Spleen (tissue), 11 donors: ENCODE results near the gene EPN3. TPM values are rescaled to one million over a fixed set of nuclear protein-coding genes. Genes with fewer than 3 reads are reported as not detected.

Source experiments
- DNase-seq: peaks from one replicate; pipeline ENCODE4 v3.0.0-alpha.2; 2020
- H3K27ac ChIP-seq, 8 donors: fragments of 200-600 bp; sonication (generic) in 7 of 8; 1 replicate in 4 of 8; 2 replicates in 4 of 8; pipeline versions ENCODE4 v1.5.0 to v1.8.0; 2016 to 2021; ENCODE audit warnings: inconsistent platforms in 4 of 8, mild to moderate bottlenecking in 4 of 8, moderate library complexity in 1 of 8
- H3K27me3 ChIP-seq, 7 donors: fragments of 200-600 bp; sonication (generic) in 6 of 7; replicated peaks in 1 of 7; 1 replicate in 4 of 7; 2 replicates in 3 of 7; pipeline versions ENCODE4 v1.5.0 to v1.8.0; 2016 to 2021; ENCODE audit warnings: inconsistent platforms in 3 of 7, mild to moderate bottlenecking in 1 of 7
- H3K36me3 ChIP-seq, 6 donors: fragments of 200-600 bp; sonication (generic) in 5 of 6; 1 replicate in 4 of 6; 2 replicates in 2 of 6; pipeline versions ENCODE4 v1.5.0 to v1.8.0; 2016 to 2021; ENCODE audit warnings: inconsistent platforms in 2 of 6
- H3K4me1 ChIP-seq, 6 donors: fragments of 200-600 bp; sonication (generic) in 5 of 6; 1 replicate in 3 of 6; 2 replicates in 3 of 6; pipeline versions ENCODE4 v1.5.0 to v1.8.0; 2016 to 2021; ENCODE audit warnings: inconsistent platforms in 3 of 6
- H3K4me3 ChIP-seq, 8 donors: fragments of 200-600 bp; sonication (generic) in 7 of 8; 1 replicate in 4 of 8; 2 replicates in 4 of 8; pipeline versions ENCODE4 v1.5.0 to v1.8.0; 2016 to 2021; ENCODE audit warnings: inconsistent platforms in 4 of 8, mild to moderate bottlenecking in 4 of 8, moderate library complexity in 2 of 8
- H3K9me3 ChIP-seq, 8 donors: fragments of 200-600 bp; sonication (generic) in 7 of 8; 1 replicate in 4 of 8; 2 replicates in 4 of 8; pipeline versions ENCODE4 v1.5.0 to v1.8.0; 2016 to 2021; ENCODE audit warnings: inconsistent platforms in 4 of 8
- CTCF ChIP-seq, 11 experiments: fragments of 200-600 bp in 7 of 11; fragments of 450-650 bp in 4 of 11; sonication (generic) in 4 of 11; IDR thresholded peaks in 8 of 11; conservative IDR thresholded peaks in 3 of 11; 1 replicate in 7 of 11; 2 replicates in 4 of 11; pipeline versions ENCODE4 v1.4.0 to v1.8.0; 2016 to 2021; ENCODE audit warnings: antibody characterized with exemption in 11 of 11, inconsistent platforms in 4 of 11, mild to moderate bottlenecking in 1 of 11
- POLR2A ChIP-seq, 3 donors: fragments of 450-650 bp; IDR thresholded peaks; one replicate each; pipeline ENCODE4 v1.5.1; 2017; ENCODE audit warnings: antibody characterized with exemption in 3 of 3, mild to moderate bottlenecking in 1 of 3
- POLR2AphosphoS5 ChIP-seq, 3 donors: sonication (generic); formaldehyde crosslinking; IDR thresholded peaks; one replicate each; pipeline ENCODE4 v1.5.1; 2017; ENCODE audit warnings: antibody characterized with exemption in 3 of 3
- WGBS, 5 donors: extraction: QIAGEN DNeasy Blood & Tissue Kit in 3 of 5; methylation state at CpG; one replicate each; pipeline versions ENCODE4 v1.1.5 to v1.1.7; 2013 to 2018; 5-methylcytosine and 5-hydroxymethylcytosine counted together
- intact Hi-C: fragments of 100-400 bp; cut with DNase I; formaldehyde crosslinking; loops from one replicate; pipeline ENCODE4 v1.15.0; 2023; ENCODE audit warnings: low total_unique reads
- polyA plus RNA-seq, 3 donors: library from polyadenylated mRNA; stranded (reverse); fragments of 200-250 nt; gene quantifications; one replicate each; pipeline ENCODE4 v1.2.1, GENCODE V29; 2013
- total RNA-seq, 7 donors: library from RNA; depleted of rRNA in 3 of 7; stranded (reverse); fragments of >200 nt in 3 of 7; fragmentation: NEBNext Ultra II Directional in 4 of 7; extraction: Animal tissue kit (Norgen Biotek cat#: 25700) in 4 of 7; gene quantifications; one replicate each; pipeline versions ENCODE4 v1.1.0 to v1.2.1, GENCODE V29; 2016 to 2021
- donor health status: healthy with polysubstance abuse.
- donor health status: DM: no; HTN: no; CAD: no; lungs with moderate emphysema.
- donor health status: DM: no; HTN: no; CAD: no.
- donor health status: Bipolar disorder and iron deficiency.
- donor health status: healthy.
- donor health status: DM: no; HTN: no; CAD: no.
- donor health status: DM: yes; HTN: yes; CAD: no.

The EPN3 gene
- total and polyA plus RNA-seq, 10 donors = 0.02 to 0.16 TPM; not detected in 8

- Histone ChIP-seq H3K27me3 (peaks cover 0 to 14% (median 0%) of the 10 kb centered on the region in 7 donors), H3K9me3 (no peaks in the 10 kb centered on the region), H3K27ac (peak overlapping the region in 7 of 8 donors; percentile 65 to 87 (median 80)), H3K4me1 (peaks cover 0 to 22% (median 13%) of the 10 kb centered on the region in 6 donors), H3K4me3 (peak overlapping the region; percentile 42 to 84 (median 62)), H3K36me3 (no peaks in the 10 kb centered on the region)
- WGBS, 5 donors = 26 to 49% (median 34%) methylated on average over 18 to 32 of the region's 32 CpGs
- DNase-seq = no peak
- intact Hi-C loops = no loop called here
- TF ChIP-seq POLR2AphosphoS5 (IDR thresholded peaks at IDR 0.05) = no peak
- TF ChIP-seq CTCF (IDR thresholded peaks at IDR 0.05 in 8 of 11, conservative IDR thresholded peaks at IDR 0.05 in 3 of 11) = no peak
- TF ChIP-seq POLR2A (IDR thresholded peaks at IDR 0.05) = no peak
Measured at GRCh38 chr17:50508573-50509460, 23.7 kb upstream of the EPN3 start.

DNA sequence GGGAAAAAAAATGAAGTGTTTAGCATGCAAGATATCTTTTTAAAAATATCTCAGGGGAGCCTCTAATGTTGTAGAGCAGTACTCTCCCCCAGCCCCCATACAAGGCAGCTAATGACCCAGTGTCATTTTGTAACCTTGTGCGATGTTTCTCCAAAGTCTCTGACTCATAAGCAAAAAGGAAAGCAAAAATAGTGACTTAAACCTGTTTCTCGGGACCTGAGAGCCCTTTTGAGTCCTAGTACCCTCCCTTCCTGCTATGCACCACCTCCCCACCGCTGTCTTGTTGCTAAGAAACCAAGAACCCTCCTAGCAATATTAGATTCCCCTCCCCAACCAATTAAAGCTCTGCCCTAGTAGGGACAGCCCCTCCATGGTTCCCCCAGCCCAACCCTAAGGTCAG lies 21.5 kb upstream of the EPN3 start:
- no peaks in the 10 kb centered on the region for H3K9me3 ChIP-seq
- intact Hi-C loops = no loop called here
- no peak for TF ChIP-seq POLR2AphosphoS5 (IDR thresholded peaks at IDR 0.05)
- H3K36me3 ChIP-seq = no peaks in the 10 kb centered on the region
- H3K27ac ChIP-seq = peak overlapping the region in 1 of 8 donors; percentile 33
- H3K4me3 ChIP-seq = no peak overlapping the region
- peaks cover 0 to 22% (median 13%) of the 10 kb centered on the region in 6 donors for H3K4me1 ChIP-seq
- peaks cover 0 to 14% (median 0%) of the 10 kb centered on the region in 7 donors for H3K27me3 ChIP-seq
- 33 to 45% (median 40%) methylated on average over 3 of the region's 3 CpGs for WGBS, 5 donors
- DNase-seq = peak; percentile 16

- Histone ChIP-seq H3K27ac (no peak overlapping the region), H3K9me3 (no peaks in the 10 kb centered on the region), H3K4me3 (no peak overlapping the region), H3K4me1 (peaks cover 0 to 12% (median 8%) of the 10 kb centered on the region in 6 donors), H3K36me3 (no peaks in the 10 kb centered on the region), H3K27me3 (peaks cover 0 to 7% (median 0%) of the 10 kb centered on the region in 7 donors)
- WGBS, 5 donors = 71 to 81% (median 72%) methylated on average over 4 of the region's 4 CpGs
- TF ChIP-seq CTCF (IDR thresholded peaks at IDR 0.05 in 8 of 11, conservative IDR thresholded peaks at IDR 0.05 in 3 of 11) (no peak), POLR2A (IDR thresholded peaks at IDR 0.05) (no peak), POLR2AphosphoS5 (IDR thresholded peaks at IDR 0.05) (no peak)
- intact Hi-C loops = no loop called here
- DNase-seq = no peak
Measured at GRCh38 chr17:50513495-50513894, 19.0 kb upstream of the EPN3 start.

DNA sequence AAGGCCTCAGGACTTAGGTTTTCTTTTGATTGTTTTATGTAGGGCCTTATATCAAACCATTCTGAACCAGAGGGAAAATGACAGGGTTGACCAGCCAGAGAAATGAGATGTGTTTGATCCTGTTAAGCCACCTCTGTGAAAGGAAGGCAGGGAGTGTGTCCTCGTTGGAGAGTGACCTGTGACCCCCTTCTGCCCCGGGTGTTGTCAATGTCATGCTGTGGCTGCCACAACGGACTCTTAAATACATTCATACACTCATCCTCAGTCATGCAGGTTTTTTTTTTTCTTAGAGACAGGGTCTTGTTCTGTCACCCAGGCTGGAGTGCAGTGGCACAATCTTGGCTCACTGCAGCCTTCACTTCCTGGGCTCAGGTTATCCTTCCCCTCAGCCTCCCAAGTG lies 18.1 kb upstream of the EPN3 start:
- Histone ChIP-seq H3K27ac (no peak overlapping the region), H3K4me3 (no peak overlapping the region), H3K36me3 (no peaks in the 10 kb centered on the region), H3K27me3 (no peaks in the 10 kb centered on the region), H3K9me3 (no peaks in the 10 kb centered on the region), H3K4me1 (peaks cover 0 to 3% (median 0%) of the 10 kb centered on the region in 6 donors)
- intact Hi-C loops = no loop called here
- peak; percentile 10 for DNase-seq
- WGBS, 5 donors = 71 to 78% (median 74%) methylated on average over 3 of the region's 3 CpGs
- TF ChIP-seq CTCF (IDR thresholded peaks at IDR 0.05 in 8 of 11, conservative IDR thresholded peaks at IDR 0.05 in 3 of 11) = no peak
- no peak for TF ChIP-seq POLR2AphosphoS5 (IDR thresholded peaks at IDR 0.05)
- TF ChIP-seq POLR2A (IDR thresholded peaks at IDR 0.05) = no peak
